Measurements from ENCODE around the gene CLCN5.
"Not testable (repeated sequence)": the region's sequence is repeated elsewhere in the genome, so short reads cannot be mapped to it uniquely, and the experiment has no call there.

DNA sequence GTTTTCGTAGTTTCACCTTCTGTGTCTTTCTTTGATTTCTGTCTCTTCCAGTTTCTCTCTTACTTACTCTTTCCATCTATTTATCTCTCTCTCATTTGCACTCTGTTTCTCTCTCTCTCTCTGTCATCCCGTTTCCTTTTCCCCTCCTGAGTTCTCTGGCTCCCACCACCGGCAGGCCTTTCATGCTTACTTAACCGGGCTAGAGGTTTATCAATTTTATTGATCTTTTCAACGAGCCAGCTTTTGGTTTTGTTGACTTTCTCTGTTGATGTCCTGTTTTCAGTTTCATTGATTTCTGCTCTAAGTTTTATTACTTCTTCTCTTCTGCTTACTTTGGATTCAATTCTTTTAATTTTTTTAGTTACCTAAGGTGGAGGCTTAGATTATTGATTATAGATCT lies 103.2 kb downstream of the CLCN5 start:
- TF ChIP-seq ESRRG (CRISPR knock-in tag; IDR thresholded peaks at IDR 0.05); ZFP3 (CRISPR knock-in tag; IDR thresholded peaks at IDR 0.05); ZNF565 (CRISPR knock-in tag; conservative IDR thresholded peaks at IDR 0.05; ENCODE audit: low read depth); ZNF70 (CRISPR knock-in tag; IDR thresholded peaks at IDR 0.05); PPARA (CRISPR knock-in tag; IDR thresholded peaks at IDR 0.05; ENCODE audit: borderline replicate concordance); RARB (CRISPR knock-in tag; IDR thresholded peaks at IDR 0.05); ZFP30 (CRISPR knock-in tag; IDR thresholded peaks at IDR 0.05); ZNF8 (CRISPR knock-in tag; IDR thresholded peaks at IDR 0.05): not testable (repeated sequence)
- TF ChIP-seq, protein P1, sequence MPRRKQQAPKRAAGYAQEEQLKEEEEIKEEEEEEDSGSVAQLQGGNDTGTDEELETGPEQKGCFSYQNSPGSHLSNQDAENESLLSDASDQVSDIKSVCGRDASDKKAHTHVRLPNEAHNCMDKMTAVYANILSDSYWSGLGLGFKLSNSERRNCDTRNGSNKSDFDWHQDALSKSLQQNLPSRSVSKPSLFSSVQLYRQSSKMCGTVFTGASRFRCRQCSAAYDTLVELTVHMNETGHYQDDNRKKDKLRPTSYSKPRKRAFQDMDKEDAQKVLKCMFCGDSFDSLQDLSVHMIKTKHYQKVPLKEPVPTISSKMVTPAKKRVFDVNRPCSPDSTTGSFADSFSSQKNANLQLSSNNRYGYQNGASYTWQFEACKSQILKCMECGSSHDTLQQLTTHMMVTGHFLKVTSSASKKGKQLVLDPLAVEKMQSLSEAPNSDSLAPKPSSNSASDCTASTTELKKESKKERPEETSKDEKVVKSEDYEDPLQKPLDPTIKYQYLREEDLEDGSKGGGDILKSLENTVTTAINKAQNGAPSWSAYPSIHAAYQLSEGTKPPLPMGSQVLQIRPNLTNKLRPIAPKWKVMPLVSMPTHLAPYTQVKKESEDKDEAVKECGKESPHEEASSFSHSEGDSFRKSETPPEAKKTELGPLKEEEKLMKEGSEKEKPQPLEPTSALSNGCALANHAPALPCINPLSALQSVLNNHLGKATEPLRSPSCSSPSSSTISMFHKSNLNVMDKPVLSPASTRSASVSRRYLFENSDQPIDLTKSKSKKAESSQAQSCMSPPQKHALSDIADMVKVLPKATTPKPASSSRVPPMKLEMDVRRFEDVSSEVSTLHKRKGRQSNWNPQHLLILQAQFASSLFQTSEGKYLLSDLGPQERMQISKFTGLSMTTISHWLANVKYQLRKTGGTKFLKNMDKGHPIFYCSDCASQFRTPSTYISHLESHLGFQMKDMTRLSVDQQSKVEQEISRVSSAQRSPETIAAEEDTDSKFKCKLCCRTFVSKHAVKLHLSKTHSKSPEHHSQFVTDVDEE (CRISPR knock-in tag; IDR thresholded peaks at IDR 0.05) = not testable (repeated sequence)

All from SK-N-SH treated with all-trans-retinoic acid at 6 μM for 48 hours (cell line).